WTC11 (cell line): ENCODE data around the gene SYT5. TPM values are rescaled to one million over a fixed set of nuclear protein-coding genes. Genes with fewer than 3 reads are reported as not detected.
A peak's percentile ranks its signal among the peaks of the same experiment; 100 is the strongest.
"Not testable (repeated sequence)": the region's sequence is repeated elsewhere in the genome, so short reads cannot be mapped to it uniquely, and the experiment has no call there.

Experiments
- ATAC-seq: fragments of 200-7000 bp; cut with Tn5 transposase; 2 replicates; pipeline ENCODE4 v1.10.0; 2021; ENCODE audit warnings: mild to moderate bottlenecking, moderate library complexity
- CTCF ChIA-PET: fragments of 300-600 bp; sonication (Branson Sonifier 250); formaldehyde crosslinking; loops from one replicate; lab custom pipeline; 2021; ENCODE audit warnings: antibody characterized with exemption; lab: Charles Lee
- POLR2A ChIA-PET: fragments of 350-600 bp; sonication (Branson Sonifier 250); formaldehyde crosslinking; loops from one replicate; lab custom pipeline; 2021; ENCODE audit warnings: antibody characterized with exemption; lab: Charles Lee
- DNase-seq: peaks from one replicate; pipeline ENCODE4 v3.0.0; 2021; ENCODE audit warnings: low spot score
- H3K27ac Mint-ChIP-seq: 2 replicates; pipeline ENCODE4 v1.8.0; 2021; ENCODE audit warnings: mixed read lengths
- H3K27me3 Mint-ChIP-seq: 2 replicates; pipeline ENCODE4 v1.8.0; 2021; ENCODE audit warnings: low read depth, mild to moderate bottlenecking, moderate library complexity, mixed read lengths
- H3K36me3 Mint-ChIP-seq: 2 replicates; pipeline ENCODE4 v1.8.0; 2021; ENCODE audit warnings: mixed read lengths
- H3K4me1 Mint-ChIP-seq: 2 replicates; pipeline ENCODE4 v1.8.0; 2022; ENCODE audit warnings: mixed read lengths
- H3K4me3 Mint-ChIP-seq: 2 replicates; pipeline ENCODE4 v1.8.0; 2021; ENCODE audit warnings: mild to moderate bottlenecking, moderate library complexity, mixed read lengths
- H3K9me3 Mint-ChIP-seq: 2 replicates; pipeline ENCODE4 v1.8.0; 2021; ENCODE audit warnings: mixed read lengths
- ATF3 ChIP-seq: sonication (generic); formaldehyde crosslinking; conservative IDR thresholded peaks from 2 replicates; pipeline ENCODE4 v1.8.1; 2022; ENCODE audit warnings: mild to moderate bottlenecking, missing genetic modification reagents
- CREM ChIP-seq: sonication (generic); formaldehyde crosslinking; IDR thresholded peaks from 2 replicates; pipeline ENCODE4 v1.8.1; 2022; ENCODE audit warnings: mild to moderate bottlenecking, missing genetic modification reagents, moderate library complexity
- E2F1 ChIP-seq: sonication (generic); formaldehyde crosslinking; IDR thresholded peaks from 2 replicates; pipeline ENCODE4 v1.8.0; 2022; ENCODE audit warnings: mild to moderate bottlenecking, missing genetic modification reagents
- ELF4 ChIP-seq: sonication (generic); formaldehyde crosslinking; IDR thresholded peaks from 2 replicates; pipeline ENCODE4 v1.8.1; 2022; ENCODE audit warnings: low read depth, mild to moderate bottlenecking, moderate library complexity, missing genetic modification reagents
- EMX1 ChIP-seq: fragments of 250-450 bp; sonication (Bioruptor Pico); IDR thresholded peaks from 2 replicates; pipeline ENCODE4 v1.8.0; 2021; ENCODE audit warnings: mild to moderate bottlenecking
- FOXP1 ChIP-seq: sonication (generic); formaldehyde crosslinking; IDR thresholded peaks from 2 replicates; pipeline ENCODE4 v1.8.0; 2022; ENCODE audit warnings: missing genetic modification reagents, mild to moderate bottlenecking, moderate library complexity, borderline replicate concordance
- MLX ChIP-seq: sonication (generic); formaldehyde crosslinking; IDR thresholded peaks from 2 replicates; pipeline ENCODE4 v1.8.1; 2023; ENCODE audit warnings: mild to moderate bottlenecking, missing genetic modification reagents, moderate library complexity
- NFE2L1 ChIP-seq: sonication (generic); formaldehyde crosslinking; IDR thresholded peaks from 2 replicates; pipeline ENCODE4 v1.8.1; 2023; ENCODE audit warnings: missing genetic modification reagents
- NFYB ChIP-seq: sonication (generic); formaldehyde crosslinking; conservative IDR thresholded peaks from 2 replicates; pipeline ENCODE4 v1.8.0; 2022; ENCODE audit warnings: low read depth, missing genetic modification reagents
- NR1H2 ChIP-seq: sonication (generic); formaldehyde crosslinking; IDR thresholded peaks from 2 replicates; pipeline ENCODE4 v1.9.0; 2021; ENCODE audit warnings: mild to moderate bottlenecking, moderate library complexity, missing genetic modification reagents
- NR3C1 ChIP-seq: sonication (generic); formaldehyde crosslinking; conservative IDR thresholded peaks from 2 replicates; pipeline ENCODE4 v1.8.1; 2023; ENCODE audit warnings: low read depth, mild to moderate bottlenecking, missing genetic modification reagents
- RELA ChIP-seq: sonication (generic); formaldehyde crosslinking; IDR thresholded peaks from 2 replicates; pipeline ENCODE4 v1.8.1; 2022; ENCODE audit warnings: missing genetic modification reagents, mild to moderate bottlenecking, borderline replicate concordance
- TCF7 ChIP-seq: sonication (generic); formaldehyde crosslinking; IDR thresholded peaks from 2 replicates; pipeline ENCODE4 v1.8.0; 2022; ENCODE audit warnings: mild to moderate bottlenecking, low read depth, missing genetic modification reagents, moderate library complexity
- TEAD4 ChIP-seq: sonication (generic); formaldehyde crosslinking; IDR thresholded peaks from 2 replicates; pipeline ENCODE4 v1.8.0; 2022; ENCODE audit warnings: mild to moderate bottlenecking, missing genetic modification reagents
- TP53 ChIP-seq: sonication (generic); formaldehyde crosslinking; IDR thresholded peaks from 2 replicates; pipeline ENCODE4 v1.8.1; 2023; ENCODE audit warnings: mild to moderate bottlenecking, missing genetic modification reagents
- ZNF232 ChIP-seq: sonication (generic); formaldehyde crosslinking; IDR thresholded peaks from 2 replicates; pipeline ENCODE4 v1.8.0; 2022; ENCODE audit warnings: mild to moderate bottlenecking, missing genetic modification reagents
- ZNF396 ChIP-seq: fragments of 250-450 bp; sonication (Bioruptor Pico); IDR thresholded peaks from 2 replicates; pipeline ENCODE4 v1.8.0; 2021; ENCODE audit warnings: mild to moderate bottlenecking, moderate library complexity, borderline replicate concordance
- ZSCAN18 ChIP-seq: fragments of 250-450 bp; sonication (Bioruptor Pico); IDR thresholded peaks from 2 replicates; pipeline ENCODE4 v2.1.2; 2022; ENCODE audit warnings: mild to moderate bottlenecking, moderate library complexity
- total RNA-seq: library from RNA; stranded (reverse); gene quantifications from 3 replicates; pipeline ENCODE4 v1.2.3, GENCODE V29; 2021
- TF ChIP-seq, protein P1 (sequence below): fragments of 200-600 bp; IDR thresholded peaks from 2 replicates; pipeline ENCODE4 v1.8.0; 2022; ENCODE audit warnings: antibody characterized with exemption
- TF ChIP-seq, protein P2 (sequence below): sonication (generic); formaldehyde crosslinking; IDR thresholded peaks from 2 replicates; pipeline ENCODE4 v1.8.0; 2023; ENCODE audit warnings: missing genetic modification reagents

SYT5 gene
- total RNA-seq, 1 experiment from 2014 or later: 0.77 TPM

GRCh38 chr19:55226273-55226672, 46.2 kb upstream of the SYT5 start (continued):
- TF ChIP-seq TP53 (CRISPR knock-in tag): no peak
- TF ChIP-seq ZNF396: no peak
- no peak for TF ChIP-seq NFYB
- no peak for TF ChIP-seq TCF7
- no peak for TF ChIP-seq ZSCAN18 (CRISPR knock-in tag)
- no peak for TF ChIP-seq ATF3 (CRISPR knock-in tag)
- no peak for TF ChIP-seq NR1H2 (CRISPR knock-in tag)
- no peak for TF ChIP-seq MLX (CRISPR knock-in tag)

DNA sequence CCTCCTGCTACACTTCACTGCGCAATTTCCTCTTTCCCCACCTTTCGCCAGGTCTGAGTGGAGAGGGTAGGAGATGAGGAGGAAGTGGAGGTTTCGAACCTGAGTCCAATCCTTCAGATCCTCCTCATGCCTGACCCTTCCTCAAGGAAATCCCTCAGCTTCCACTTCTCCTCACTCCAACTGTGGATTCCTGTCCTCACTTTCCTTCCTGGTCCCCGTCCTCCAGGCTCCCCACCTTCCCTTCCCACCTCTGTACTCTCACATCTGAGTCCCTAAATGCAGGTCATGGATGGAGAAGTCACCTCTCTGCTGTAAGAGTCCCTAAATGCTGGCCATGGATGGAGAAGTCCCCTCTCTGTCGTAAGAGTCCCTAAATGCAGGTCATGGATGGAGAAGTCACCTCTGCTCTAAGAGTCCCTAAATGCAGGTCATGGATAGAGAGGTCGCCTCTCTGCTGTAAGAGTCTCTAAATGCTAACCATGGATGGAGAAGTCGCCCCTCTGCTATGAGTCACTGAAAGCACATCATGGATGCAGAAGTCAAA, 45.4 kb upstream of the SYT5 start:
- no peaks in the 10 kb centered on the region; the same call in 1 of the 2 replicates for H3K27me3 Mint-ChIP-seq
- H3K4me1 Mint-ChIP-seq: peaks cover 4% of the 10 kb centered on the region; the same call in 1 of the 2 replicates
- H3K4me3 Mint-ChIP-seq: no peak overlapping the region
- peak overlapping the region; percentile 72 for H3K27ac Mint-ChIP-seq
- POLR2A ChIA-PET: no interaction called here
- CTCF ChIA-PET: no interaction called here
- peaks cover 4% of the 10 kb centered on the region for H3K9me3 Mint-ChIP-seq
- TF ChIP-seq ELF4 (CRISPR knock-in tag) (no peak), NR3C1 (CRISPR knock-in tag) (no peak), NFE2L1 (CRISPR knock-in tag) (no peak), FOXP1 (CRISPR knock-in tag) (no peak), TEAD4 (CRISPR knock-in tag) (no peak)
- TF ChIP-seq, protein P1, sequence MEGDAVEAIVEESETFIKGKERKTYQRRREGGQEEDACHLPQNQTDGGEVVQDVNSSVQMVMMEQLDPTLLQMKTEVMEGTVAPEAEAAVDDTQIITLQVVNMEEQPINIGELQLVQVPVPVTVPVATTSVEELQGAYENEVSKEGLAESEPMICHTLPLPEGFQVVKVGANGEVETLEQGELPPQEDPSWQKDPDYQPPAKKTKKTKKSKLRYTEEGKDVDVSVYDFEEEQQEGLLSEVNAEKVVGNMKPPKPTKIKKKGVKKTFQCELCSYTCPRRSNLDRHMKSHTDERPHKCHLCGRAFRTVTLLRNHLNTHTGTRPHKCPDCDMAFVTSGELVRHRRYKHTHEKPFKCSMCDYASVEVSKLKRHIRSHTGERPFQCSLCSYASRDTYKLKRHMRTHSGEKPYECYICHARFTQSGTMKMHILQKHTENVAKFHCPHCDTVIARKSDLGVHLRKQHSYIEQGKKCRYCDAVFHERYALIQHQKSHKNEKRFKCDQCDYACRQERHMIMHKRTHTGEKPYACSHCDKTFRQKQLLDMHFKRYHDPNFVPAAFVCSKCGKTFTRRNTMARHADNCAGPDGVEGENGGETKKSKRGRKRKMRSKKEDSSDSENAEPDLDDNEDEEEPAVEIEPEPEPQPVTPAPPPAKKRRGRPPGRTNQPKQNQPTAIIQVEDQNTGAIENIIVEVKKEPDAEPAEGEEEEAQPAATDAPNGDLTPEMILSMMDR: no peak
- peaks cover 4% of the 10 kb centered on the region; the same call in 1 of the 2 replicates for H3K36me3 Mint-ChIP-seq
- ATAC-seq: no peak
- no peak for DNase-seq

- DNase-seq, H3K27ac Mint-ChIP-seq, ATAC-seq, H3K4me1 Mint-ChIP-seq, H3K36me3 Mint-ChIP-seq, H3K4me3 Mint-ChIP-seq, POLR2A ChIA-PET, CTCF ChIA-PET, H3K27me3 Mint-ChIP-seq: not testable (repeated sequence)
- peaks cover 10% of the 10 kb centered on the region for H3K9me3 Mint-ChIP-seq
These were observed 44.8 kb upstream of the SYT5 start for GRCh38 chr19:55224679-55225414.

DNA sequence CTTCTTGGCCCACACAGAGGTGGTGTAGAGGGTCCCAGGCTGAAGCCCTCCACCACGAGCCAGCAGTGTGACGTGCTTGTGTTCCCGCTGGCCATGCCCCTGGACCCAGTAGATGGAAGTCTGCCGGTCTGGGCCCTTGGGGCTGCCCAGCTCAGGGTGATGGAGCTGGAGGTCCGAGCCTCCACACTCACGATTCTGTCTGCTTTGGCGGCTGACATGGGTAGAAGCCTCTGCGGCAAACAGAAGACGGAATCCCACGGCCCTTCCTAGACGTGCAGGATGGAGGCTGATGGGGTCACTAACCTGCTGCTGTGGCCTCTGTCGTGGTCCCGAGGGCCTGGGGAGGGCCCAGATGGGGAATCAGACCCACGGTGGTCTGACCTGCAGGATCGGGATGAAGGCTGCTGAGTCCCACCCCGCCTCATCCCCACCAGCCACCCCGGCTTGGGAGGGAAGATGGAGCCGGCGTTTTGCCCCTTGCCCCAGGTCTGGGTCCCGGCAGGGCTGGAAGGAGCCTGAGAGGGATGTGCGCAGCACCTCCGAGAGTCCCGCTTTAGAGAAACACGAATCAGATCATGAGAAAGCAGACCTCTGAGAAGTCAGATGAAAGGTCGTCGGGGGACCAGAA, 44.1 kb upstream of the SYT5 start:
- no peaks in the 10 kb centered on the region; the same call in 1 of the 2 replicates for H3K27me3 Mint-ChIP-seq
- ATAC-seq (no peak), DNase-seq (no peak)
- ChIA-PET POLR2A (no interaction called here), CTCF (no interaction called here)
- peaks cover 4% of the 10 kb centered on the region; the same call in 1 of the 2 replicates for H3K4me1 Mint-ChIP-seq
- H3K36me3 Mint-ChIP-seq: peaks cover 4% of the 10 kb centered on the region; the same call in 1 of the 2 replicates
- no peak overlapping the region for H3K27ac Mint-ChIP-seq
- H3K4me3 Mint-ChIP-seq: no peak overlapping the region
- H3K9me3 Mint-ChIP-seq: peaks cover 11% of the 10 kb centered on the region
- no peak for TF ChIP-seq EMX1 (CRISPR knock-in tag)
- no peak for TF ChIP-seq FOXP1 (CRISPR knock-in tag)
- TF ChIP-seq, protein P2, sequence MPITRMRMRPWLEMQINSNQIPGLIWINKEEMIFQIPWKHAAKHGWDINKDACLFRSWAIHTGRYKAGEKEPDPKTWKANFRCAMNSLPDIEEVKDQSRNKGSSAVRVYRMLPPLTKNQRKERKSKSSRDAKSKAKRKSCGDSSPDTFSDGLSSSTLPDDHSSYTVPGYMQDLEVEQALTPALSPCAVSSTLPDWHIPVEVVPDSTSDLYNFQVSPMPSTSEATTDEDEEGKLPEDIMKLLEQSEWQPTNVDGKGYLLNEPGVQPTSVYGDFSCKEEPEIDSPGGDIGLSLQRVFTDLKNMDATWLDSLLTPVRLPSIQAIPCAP (CRISPR knock-in tag): no peak
- TF ChIP-seq CREM (CRISPR knock-in tag): no peak
- no peak for TF ChIP-seq E2F1 (CRISPR knock-in tag)
- no peak for TF ChIP-seq NR1H2 (CRISPR knock-in tag)
- TF ChIP-seq, protein P1: no peak
- TF ChIP-seq ZNF232 (CRISPR knock-in tag): no peak
- TF ChIP-seq RELA: no peak
